Endothelial cell of hepatic sinusoid (primary cell): ENCODE results near the gene CRYBA1.
"Not testable (repeated sequence)": the region's sequence is repeated elsewhere in the genome, so short reads cannot be mapped to it uniquely, and the experiment has no call there.

Source experiments
- in situ Hi-C: cut with HindIII; loops from 2 replicates; pipeline ENCODE4 v1.10.0; 2017; ENCODE audit warnings: low sequenced_read_pairs

CRYBA1 gene, protein sequence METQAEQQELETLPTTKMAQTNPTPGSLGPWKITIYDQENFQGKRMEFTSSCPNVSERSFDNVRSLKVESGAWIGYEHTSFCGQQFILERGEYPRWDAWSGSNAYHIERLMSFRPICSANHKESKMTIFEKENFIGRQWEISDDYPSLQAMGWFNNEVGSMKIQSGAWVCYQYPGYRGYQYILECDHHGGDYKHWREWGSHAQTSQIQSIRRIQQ

DNA sequence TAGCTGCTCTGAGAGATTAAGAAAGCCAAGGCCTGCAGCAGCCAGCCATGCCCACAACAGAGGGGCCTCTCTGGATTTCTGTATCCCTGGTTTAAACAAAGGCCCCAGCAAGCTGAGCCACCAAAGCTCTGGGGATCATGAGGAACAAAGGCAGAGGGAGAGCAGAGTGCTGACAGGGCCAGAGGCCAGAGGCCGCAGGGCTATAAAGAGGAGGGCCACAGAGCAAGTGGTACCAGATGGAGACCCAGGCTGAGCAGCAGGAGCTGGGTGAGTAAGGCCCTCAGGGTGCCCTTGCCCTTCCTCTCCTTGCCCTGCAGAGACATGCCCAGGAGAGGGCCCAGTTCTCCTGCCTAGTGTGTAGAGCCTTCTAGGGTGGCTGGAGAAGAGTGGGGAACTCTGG lies at the start of gene CRYBA1:
Gene CRYBA1 (plus strand): TSS at position 232 of the 400 bp plus-strand sequence. CDS start 5 bp downstream, at position 237.
- in situ Hi-C loops = no loop called here

GRCh38 chr17:29197516-29198272 lies 49.0 kb upstream of the CRYBA1 start:
- in situ Hi-C loops = no loop called here

- in situ Hi-C loops = not testable (repeated sequence)
Measured at GRCh38 chr17:29204068-29204804, 42.4 kb upstream of the CRYBA1 start.

- in situ Hi-C loops = no loop called here
Measured at GRCh38 chr17:29205047-29205446, 41.6 kb upstream of the CRYBA1 start.

- in situ Hi-C loops = no loop called here
Measured at GRCh38 chr17:29207975-29208374, 38.7 kb upstream of the CRYBA1 start.

- in situ Hi-C loops = no loop called here
Measured at GRCh38 chr17:29209073-29209472, 37.6 kb upstream of the CRYBA1 start.

GRCh38 chr17:29210879-29211278 lies 35.8 kb upstream of the CRYBA1 start:
- in situ Hi-C loops = loop anchor here (5.0 to 10.0 kb wide), 4 partner anchors 54 to 256 kb away; partner anchors contain the start of gene PHF12

DNA sequence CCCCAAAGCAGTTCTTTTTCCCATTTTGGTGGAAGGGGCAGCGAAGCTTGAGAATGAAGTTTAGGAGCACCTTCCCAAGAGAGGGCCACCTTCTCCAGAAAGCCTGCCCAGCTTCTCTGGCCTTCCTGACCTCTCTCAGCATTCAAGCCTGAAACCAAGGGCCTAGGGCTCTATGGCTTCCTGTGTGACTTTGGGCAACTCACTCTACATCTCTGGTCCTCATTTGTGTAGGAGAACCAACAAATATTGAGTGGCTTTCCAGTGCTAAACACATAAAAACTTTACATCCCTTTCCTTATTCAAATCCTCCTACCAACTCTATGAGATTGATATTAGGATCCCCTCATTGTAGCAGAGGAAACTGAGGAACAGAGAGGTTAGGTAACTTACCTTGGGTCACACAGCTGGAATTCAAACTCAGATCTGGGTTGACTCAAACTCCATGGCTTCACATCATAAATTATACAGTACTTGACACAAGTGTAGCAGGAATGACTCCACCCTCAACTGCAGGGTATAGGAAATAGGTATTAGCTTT lies 34.5 kb upstream of the CRYBA1 start:
- in situ Hi-C loops = loop anchor here (5.0 to 10.0 kb wide), 4 partner anchors 55 to 257 kb away; partner anchors contain the start of gene PHF12

DNA sequence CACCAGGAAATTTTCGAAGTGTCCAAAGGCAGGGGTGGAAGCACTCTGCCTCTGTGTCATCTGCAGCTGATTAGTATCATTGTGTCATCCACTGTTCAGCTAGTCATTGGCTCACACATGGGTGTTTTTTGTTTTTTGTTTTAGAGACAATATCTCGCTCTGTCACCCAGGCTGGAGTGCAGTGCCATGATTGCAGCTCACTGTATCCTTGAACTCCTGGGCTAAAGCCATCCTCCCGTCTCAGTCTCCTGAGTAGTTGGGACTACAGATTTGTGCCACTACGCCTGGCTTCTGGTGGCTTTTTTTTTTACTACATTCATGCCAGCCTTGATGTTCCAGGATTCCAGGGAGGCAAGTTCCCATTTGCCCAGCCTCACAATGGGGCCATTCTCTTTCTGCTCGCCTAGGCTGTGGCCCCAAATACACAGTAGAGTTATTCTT lies 34.0 kb upstream of the CRYBA1 start:
- in situ Hi-C loops = loop anchor here (5.0 to 10.0 kb wide), 4 partner anchors 55 to 258 kb away; partner anchors contain the start of gene PHF12

- in situ Hi-C loops = loop anchor here (5.0 to 10.0 kb wide), 4 partner anchors 57 to 260 kb away; partner anchors contain the start of gene PHF12
Measured at GRCh38 chr17:29214215-29215146, 32.2 kb upstream of the CRYBA1 start.

DNA sequence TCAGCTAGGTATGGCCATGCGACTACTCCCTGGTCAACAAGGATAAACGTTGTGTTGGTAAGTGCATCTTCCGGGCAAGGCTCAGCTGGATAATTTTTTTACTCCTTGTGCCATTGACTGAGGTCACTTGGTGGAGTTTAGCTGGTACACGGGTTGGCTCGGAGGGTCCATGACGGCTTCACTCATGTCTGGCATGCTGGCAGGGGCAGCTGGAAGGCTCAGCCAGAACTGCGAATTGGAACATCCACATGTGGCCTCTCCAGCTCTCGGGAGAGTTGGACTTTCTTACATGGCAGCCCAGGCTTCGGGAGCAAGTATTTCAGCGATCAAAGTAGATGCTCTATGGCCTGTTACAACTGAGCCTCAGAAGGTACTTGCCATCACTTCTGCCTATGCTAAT lies 31.5 kb upstream of the CRYBA1 start:
- in situ Hi-C loops = loop anchor here (10.0 kb wide), 1 partner anchor 260 kb away; the partner anchor contains the start of gene PHF12

- in situ Hi-C loops = loop anchor here (10.0 kb wide), 1 partner anchor 261 kb away; the partner anchor contains the start of gene PHF12
Measured at GRCh38 chr17:29215717-29216116, 30.9 kb upstream of the CRYBA1 start.

GRCh38 chr17:29216181-29216580 lies 30.5 kb upstream of the CRYBA1 start:
- in situ Hi-C loops = loop anchor here (10.0 kb wide), 1 partner anchor 261 kb away; the partner anchor contains the start of gene PHF12

- in situ Hi-C loops = loop anchor here (10.0 kb wide), 1 partner anchor 262 kb away; the partner anchor contains the start of gene PHF12
Measured at GRCh38 chr17:29216856-29217255, 29.8 kb upstream of the CRYBA1 start.

DNA sequence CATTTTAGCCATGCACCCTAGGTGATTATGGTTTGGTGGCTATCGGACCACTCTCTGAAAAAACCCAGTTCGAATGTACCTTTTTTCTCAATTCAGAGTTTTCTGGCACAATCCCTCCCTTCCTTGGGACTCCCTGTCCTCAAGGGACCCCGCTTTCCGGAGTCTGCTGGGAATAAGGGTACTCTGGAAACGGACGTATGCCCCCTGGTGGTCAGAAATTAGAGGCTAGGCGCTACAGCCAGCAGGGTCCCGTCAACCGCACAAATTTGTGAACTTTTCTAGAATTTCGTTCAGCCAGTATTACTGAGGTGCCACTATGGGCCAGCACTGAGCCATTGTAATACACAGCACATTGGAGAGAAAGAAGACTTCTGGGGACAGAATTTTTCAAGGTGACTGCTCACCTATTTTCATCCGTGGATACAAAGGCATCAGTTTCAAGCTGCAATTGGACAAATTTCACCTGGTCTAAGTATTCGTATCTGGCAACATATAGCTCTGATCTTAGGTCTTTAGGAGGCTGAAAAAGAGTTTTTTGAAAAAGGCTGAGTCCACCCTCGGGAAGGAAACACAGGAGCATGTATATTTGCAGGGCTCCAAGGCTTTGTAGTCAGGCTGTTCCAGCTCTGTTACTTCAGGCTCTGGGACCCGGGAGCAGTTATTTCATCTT lies 27.1 kb upstream of the CRYBA1 start:
- in situ Hi-C loops = loop anchor here (10.0 kb wide), 1 partner anchor 265 kb away; the partner anchor contains the start of gene PHF12

- in situ Hi-C loops = not testable (repeated sequence)
Measured at GRCh38 chr17:29221338-29221737, 25.3 kb upstream of the CRYBA1 start.

DNA sequence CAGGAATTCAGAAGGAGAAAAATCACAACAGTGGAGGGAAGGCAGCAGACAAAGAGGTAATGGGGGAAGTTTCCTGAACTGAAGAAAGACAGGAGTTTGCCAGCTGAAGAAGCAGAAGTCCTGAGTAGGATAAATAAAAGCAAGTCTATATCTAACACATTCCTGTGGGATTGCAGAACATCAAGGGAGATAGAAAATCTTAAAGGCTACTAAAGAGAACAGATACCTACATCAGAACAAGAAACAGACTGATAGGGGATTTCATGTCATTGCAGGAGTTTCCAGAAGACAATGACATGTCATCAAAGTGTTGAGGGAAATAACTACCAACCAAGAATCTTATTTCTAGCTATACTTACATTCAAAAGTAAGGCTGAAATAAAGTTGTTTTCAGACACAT lies 21.3 kb upstream of the CRYBA1 start:
- in situ Hi-C loops = no loop called here

- in situ Hi-C loops = no loop called here
Measured at GRCh38 chr17:29233301-29233700, 13.4 kb upstream of the CRYBA1 start.

- in situ Hi-C loops = loop anchor here (5.0 kb wide), 1 partner anchor 78 kb away; no protein-coding TSS in a partner anchor
Measured at GRCh38 chr17:29234972-29235371, 11.7 kb upstream of the CRYBA1 start.
